HFFc6 (cell line): Measurements from ENCODE around the gene KRT7. TPM values are rescaled to one million over a fixed set of nuclear protein-coding genes. Genes with fewer than 3 reads are reported as not detected.

Experiments
- DNase-seq: peaks from one replicate; pipeline ENCODE4 v3.0.0-alpha.2; 2018
- H3K27ac Mint-ChIP-seq: 2 replicates; pipeline ENCODE4 v1.8.0; 2020; ENCODE audit warnings: mild to moderate bottlenecking, mixed read lengths
- H3K27me3 Mint-ChIP-seq: 2 replicates; pipeline ENCODE4 v1.8.0; 2021; ENCODE audit warnings: mild to moderate bottlenecking, moderate library complexity, mixed read lengths; ENCODE audit not compliant: insufficient read depth
- H3K36me3 Mint-ChIP-seq: 2 replicates; pipeline ENCODE4 v1.8.0; 2021; ENCODE audit warnings: low read depth, mixed read lengths
- H3K4me1 Mint-ChIP-seq: 2 replicates; pipeline ENCODE4 v1.8.0; 2020; ENCODE audit warnings: low read depth, mixed read lengths
- H3K4me3 Mint-ChIP-seq: 2 replicates; pipeline ENCODE4 v1.8.0; 2020; ENCODE audit warnings: mild to moderate bottlenecking, moderate library complexity, mixed read lengths
- H3K9me3 Mint-ChIP-seq: 2 replicates; pipeline ENCODE4 v1.8.0; 2020; ENCODE audit warnings: mild to moderate bottlenecking, mixed read lengths
- total RNA-seq, 6 experiments: library from RNA; stranded (reverse); fragmentation: NEBNext Ultra II Directional; extraction: Animal tissue kit (Norgen Biotek cat#: 25700); gene quantifications; 2 replicates in 1 of 6; 3 replicates in 5 of 6; pipeline ENCODE4 v1.2.3, GENCODE V29; 2021
- TF ChIP-seq, protein P1 (sequence below): fragments of 200-600 bp; sonication (generic); IDR thresholded peaks from 2 replicates; pipeline ENCODE4 v1.5.0; 2021; ENCODE audit warnings: antibody characterized with exemption, mild to moderate bottlenecking

Gene KRT7
- total RNA-seq, 6 experiments from 2014 or later, result 62.7 to 379 (median 67.5) TPM

- peaks cover 27% of the 10 kb centered on the region for H3K36me3 Mint-ChIP-seq
- TF ChIP-seq, protein P1, sequence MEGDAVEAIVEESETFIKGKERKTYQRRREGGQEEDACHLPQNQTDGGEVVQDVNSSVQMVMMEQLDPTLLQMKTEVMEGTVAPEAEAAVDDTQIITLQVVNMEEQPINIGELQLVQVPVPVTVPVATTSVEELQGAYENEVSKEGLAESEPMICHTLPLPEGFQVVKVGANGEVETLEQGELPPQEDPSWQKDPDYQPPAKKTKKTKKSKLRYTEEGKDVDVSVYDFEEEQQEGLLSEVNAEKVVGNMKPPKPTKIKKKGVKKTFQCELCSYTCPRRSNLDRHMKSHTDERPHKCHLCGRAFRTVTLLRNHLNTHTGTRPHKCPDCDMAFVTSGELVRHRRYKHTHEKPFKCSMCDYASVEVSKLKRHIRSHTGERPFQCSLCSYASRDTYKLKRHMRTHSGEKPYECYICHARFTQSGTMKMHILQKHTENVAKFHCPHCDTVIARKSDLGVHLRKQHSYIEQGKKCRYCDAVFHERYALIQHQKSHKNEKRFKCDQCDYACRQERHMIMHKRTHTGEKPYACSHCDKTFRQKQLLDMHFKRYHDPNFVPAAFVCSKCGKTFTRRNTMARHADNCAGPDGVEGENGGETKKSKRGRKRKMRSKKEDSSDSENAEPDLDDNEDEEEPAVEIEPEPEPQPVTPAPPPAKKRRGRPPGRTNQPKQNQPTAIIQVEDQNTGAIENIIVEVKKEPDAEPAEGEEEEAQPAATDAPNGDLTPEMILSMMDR, result peak; percentile 83
- peaks cover 29% of the 10 kb centered on the region for H3K9me3 Mint-ChIP-seq
- peak; percentile 66 for DNase-seq
- H3K4me3 Mint-ChIP-seq, result no peak overlapping the region
- no peak overlapping the region; the same call in 1 of the 2 replicates for H3K27ac Mint-ChIP-seq
- H3K4me1 Mint-ChIP-seq, result peaks cover 51% of the 10 kb centered on the region
- no peaks in the 10 kb centered on the region; the same call in none of the 2 replicates for H3K27me3 Mint-ChIP-seq
These were observed 11.1 kb upstream of the KRT7 start for GRCh38 chr12:52221912-52222457.

- peaks cover 29% of the 10 kb centered on the region for H3K9me3 Mint-ChIP-seq
- H3K27me3 Mint-ChIP-seq, result no peaks in the 10 kb centered on the region; the same call in none of the 2 replicates
- DNase-seq, result no peak
- H3K27ac Mint-ChIP-seq, result peak overlapping the region; percentile 76
- H3K36me3 Mint-ChIP-seq, result peaks cover 27% of the 10 kb centered on the region
- TF ChIP-seq, protein P1, result no peak
- peaks cover 56% of the 10 kb centered on the region for H3K4me1 Mint-ChIP-seq
- H3K4me3 Mint-ChIP-seq, result no peak overlapping the region
These were observed 10.4 kb upstream of the KRT7 start for GRCh38 chr12:52222692-52223091.

- Mint-ChIP-seq H3K4me3 (peak overlapping the region; percentile 44), H3K27me3 (no peaks in the 10 kb centered on the region; the same call in none of the 2 replicates), H3K27ac (peak overlapping the region; percentile 76), H3K4me1 (peaks cover 63% of the 10 kb centered on the region), H3K36me3 (peaks cover 27% of the 10 kb centered on the region), H3K9me3 (peaks cover 29% of the 10 kb centered on the region)
- DNase-seq, result peak; percentile 58
- TF ChIP-seq, protein P1, result no peak
These were observed 9.5 kb upstream of the KRT7 start for GRCh38 chr12:52223406-52224039.

DNA sequence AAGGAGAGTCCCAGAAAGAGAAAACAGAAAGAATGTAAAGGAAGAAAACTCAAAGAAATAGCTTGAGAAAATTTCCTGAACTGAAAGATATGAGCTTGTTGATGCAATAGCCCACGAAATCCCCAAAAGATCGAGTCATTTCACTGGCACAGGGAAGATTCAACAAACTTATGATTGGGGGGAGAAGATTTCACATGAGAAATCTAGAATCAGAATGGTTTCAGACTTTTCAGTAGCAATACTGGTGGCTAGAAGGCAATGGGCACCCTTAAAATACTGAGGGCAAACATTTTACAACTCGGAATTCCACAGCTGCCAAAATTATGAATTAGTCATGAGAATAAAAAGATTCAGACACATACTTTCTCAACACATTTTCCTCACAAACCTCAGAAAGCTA, 8.9 kb upstream of the KRT7 start:
- TF ChIP-seq, protein P1, result no peak
- no peaks in the 10 kb centered on the region; the same call in none of the 2 replicates for H3K27me3 Mint-ChIP-seq
- peaks cover 29% of the 10 kb centered on the region for H3K9me3 Mint-ChIP-seq
- H3K4me1 Mint-ChIP-seq, result peaks cover 70% of the 10 kb centered on the region
- peak overlapping the region; percentile 55 for H3K27ac Mint-ChIP-seq
- H3K36me3 Mint-ChIP-seq, result peaks cover 27% of the 10 kb centered on the region
- no peak for DNase-seq
- peak overlapping the region; percentile 44 for H3K4me3 Mint-ChIP-seq

GRCh38 chr12:52225752-52226151, 7.3 kb upstream of the KRT7 start:
- H3K9me3 Mint-ChIP-seq, result peaks cover 29% of the 10 kb centered on the region
- H3K27ac Mint-ChIP-seq, result no peak overlapping the region
- peaks cover 2% of the 10 kb centered on the region for H3K27me3 Mint-ChIP-seq
- no peak overlapping the region for H3K4me3 Mint-ChIP-seq
- TF ChIP-seq, protein P1, result no peak
- no peak for DNase-seq
- peaks cover 27% of the 10 kb centered on the region for H3K36me3 Mint-ChIP-seq
- H3K4me1 Mint-ChIP-seq, result peaks cover 85% of the 10 kb centered on the region
